ENCODE measurements around the gene DHRS1.

The DHRS1 gene

GRCh38 chr14:24241829-24242443, 57.6 kb downstream of the DHRS1 start:
- DNase-seq = peak; percentile 93
